Anterior cingulate cortex (tissue), 58 donors: ENCODE results near the gene AVEN.
"Not testable (repeated sequence)": the region's sequence is repeated elsewhere in the genome, so short reads cannot be mapped to it uniquely, and the experiment has no call there.

Source experiments
- DNase-seq, 58 donors: peaks; one replicate each; lab custom pipeline; 2025; lab: John Stamatoyannopoulos, UW

Gene AVEN

DNA sequence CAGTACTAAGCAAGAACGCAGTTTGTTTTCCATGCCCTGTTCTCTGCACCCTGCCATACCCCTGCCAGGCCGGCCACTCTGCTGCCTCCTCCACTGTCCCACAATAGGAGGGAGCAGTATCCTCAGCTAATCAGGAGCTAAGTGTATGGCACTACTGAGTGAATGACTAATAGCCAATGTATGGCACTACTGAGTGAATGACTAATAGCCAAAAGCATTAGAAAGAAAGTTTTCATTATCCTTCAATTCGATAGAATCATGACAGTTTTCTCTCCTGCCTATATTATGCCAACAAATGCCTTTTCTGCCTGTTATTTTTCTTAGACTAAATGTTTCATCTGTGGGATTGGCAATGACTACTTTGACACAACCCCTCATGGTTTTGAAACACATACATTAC lies 178.2 kb downstream of the AVEN start:
- no peak for DNase-seq

DNA sequence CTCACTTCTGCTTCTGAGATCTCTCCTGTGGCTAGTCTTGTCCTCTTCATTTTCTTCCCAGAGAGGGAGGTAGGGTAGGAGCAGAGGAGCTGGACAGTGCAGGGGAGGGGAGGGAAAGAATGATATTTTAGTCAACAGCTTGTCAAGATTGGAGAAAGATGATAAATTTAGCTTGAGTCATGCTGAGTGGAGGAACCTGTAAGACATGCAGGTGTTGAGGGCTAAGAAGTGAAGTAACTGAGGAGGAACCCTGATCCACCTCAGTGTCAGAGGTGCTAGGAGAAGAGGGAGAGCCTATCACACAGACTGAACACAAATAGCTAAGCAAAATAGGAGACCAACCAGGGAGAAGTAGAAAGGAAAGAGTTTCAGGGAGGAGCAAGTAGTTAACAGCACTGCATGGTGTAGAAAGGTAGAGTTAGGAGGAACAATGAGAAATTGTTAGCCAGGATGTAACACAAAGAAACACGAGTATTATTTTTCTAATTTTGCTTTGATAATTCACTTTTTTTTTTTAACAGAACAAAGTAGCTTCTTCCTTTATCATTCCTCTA lies 178.9 kb downstream of the AVEN start:
- no peak for DNase-seq

DNA sequence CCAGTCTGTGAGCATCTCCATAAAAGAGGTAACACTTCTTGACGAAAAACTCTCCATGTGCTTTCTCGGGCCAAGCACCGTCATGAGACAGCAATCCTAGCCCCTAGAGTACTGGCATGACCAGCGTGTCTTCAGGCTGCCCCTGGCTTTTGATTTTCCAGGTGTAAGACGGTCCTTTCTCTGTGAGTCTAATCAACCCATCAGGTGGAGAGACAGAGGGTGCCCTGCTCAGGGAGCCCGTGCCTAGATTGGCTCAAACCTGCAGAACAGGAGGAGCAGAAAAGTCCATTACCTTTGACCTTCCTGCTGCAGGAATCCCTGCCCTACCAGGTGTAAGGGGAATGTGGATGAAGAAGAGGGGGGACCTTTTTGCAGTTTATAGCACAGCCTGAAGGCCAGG lies 180.2 kb downstream of the AVEN start:
- no peak for DNase-seq

DNA sequence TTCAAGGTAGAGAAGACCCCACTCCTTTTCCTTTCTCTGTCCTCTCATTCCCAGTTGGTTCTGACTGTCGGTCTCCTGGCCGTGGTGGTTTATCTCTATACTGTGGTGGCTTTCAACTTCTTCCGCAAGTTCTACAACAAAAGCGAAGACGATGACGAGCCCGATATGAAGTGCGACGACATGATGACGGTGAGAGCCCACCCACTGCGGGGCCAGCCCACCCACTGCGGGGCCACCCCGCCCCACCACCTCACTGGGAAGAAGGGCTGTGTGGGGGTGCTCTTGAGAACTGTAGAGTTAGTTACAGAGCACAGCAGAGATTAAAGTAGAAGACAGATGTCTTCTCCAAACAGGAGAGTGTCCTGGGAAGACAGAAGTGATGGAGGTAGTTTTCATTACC lies 181.3 kb downstream of the AVEN start:
- DNase-seq: no peak

DNA sequence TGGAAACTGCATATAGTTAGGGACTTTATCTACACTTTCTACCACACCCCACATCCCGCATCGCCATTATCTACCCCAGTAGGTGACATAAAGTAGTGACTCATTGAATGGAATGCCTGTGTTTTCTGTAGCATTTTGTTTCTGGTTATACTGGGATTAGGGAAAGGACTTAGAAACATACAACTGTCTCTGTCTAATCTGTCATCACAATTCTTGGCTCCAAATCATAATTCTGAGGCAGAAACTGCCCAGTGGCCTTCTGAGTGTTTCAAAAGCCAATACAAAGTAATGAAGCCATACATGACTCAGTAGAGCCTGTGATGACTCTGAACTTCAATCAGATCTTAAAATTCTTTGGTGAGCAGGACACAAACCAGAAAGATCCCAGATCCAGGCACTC lies 186.4 kb downstream of the AVEN start:
- no peak for DNase-seq

DNA sequence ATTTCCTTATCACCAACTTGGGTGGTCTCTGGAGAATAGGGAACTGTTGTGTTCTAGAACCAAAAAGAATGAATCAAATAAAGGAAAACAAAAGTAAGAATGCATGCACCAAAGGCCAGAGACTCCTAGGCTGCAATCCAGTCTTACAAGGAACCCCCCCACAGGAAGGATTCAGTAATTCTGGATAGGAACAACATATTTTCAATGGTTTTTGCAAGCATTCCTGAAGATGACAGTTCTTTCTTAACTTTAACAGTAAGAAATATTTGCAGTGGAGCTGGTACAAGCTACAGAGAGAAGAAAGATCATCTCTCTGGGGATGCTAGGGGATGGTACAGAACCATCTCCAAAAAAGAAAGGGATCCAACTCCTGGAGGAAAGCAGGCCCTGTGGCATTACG lies 186.9 kb downstream of the AVEN start:
- no peak for DNase-seq

DNA sequence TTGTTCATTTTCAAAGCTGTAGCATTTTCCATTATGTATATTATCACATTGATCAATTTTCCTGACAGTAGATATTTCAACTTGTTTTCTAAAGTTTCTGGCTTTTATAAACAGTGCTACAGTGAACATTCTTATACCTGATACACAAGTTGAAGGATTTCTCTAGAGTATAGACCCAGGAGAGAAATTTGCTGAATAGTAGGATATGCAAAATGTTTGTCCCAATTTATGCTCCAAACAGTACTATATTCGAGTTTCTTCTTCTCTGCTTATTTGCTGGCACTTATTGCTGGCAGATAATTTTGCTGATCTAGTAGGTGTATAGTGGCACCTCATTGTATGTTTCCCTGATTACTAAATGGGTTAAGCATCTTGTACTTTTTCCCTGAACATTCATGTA lies 187.9 kb downstream of the AVEN start:
- DNase-seq: no peak

DNA sequence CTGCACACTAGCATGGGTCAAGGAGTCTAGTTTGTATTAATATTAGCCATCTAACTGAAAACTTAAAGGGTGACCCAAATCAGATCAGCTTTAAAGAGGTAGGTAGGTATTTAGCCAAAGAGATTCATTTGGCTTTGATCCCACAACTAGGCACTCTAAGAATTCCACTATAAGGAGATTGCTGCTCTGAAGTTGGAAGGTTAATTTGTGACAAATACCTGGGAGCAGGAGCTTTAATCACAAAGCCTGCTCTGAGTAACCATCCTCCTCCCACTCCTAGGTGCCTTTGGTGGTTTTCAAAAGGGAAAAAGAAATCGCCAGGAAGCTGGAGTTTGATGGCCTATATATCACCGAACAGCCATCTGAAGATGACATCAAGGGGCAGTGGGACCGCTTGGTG lies 191.0 kb downstream of the AVEN start:
- DNase-seq: no peak

DNA sequence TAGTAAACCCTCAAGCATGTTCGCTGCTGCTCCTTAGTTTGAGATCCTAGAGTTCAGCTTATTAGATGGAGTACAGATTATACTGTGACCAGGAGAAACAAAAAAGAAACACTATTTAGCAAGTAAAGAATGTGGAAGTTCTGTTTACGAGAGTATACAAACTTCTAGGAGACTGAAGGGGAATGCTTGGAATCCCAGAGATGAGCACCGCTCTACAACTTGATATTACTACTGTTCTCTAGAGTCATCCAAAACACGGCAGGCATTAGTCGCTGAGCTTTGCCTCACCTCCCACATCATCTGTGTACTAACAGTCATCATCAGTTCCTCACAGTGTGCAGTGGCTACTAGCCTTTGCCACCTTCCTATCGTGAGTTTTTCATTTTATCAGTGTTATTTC lies 192.1 kb downstream of the AVEN start:
- DNase-seq: no peak

DNA sequence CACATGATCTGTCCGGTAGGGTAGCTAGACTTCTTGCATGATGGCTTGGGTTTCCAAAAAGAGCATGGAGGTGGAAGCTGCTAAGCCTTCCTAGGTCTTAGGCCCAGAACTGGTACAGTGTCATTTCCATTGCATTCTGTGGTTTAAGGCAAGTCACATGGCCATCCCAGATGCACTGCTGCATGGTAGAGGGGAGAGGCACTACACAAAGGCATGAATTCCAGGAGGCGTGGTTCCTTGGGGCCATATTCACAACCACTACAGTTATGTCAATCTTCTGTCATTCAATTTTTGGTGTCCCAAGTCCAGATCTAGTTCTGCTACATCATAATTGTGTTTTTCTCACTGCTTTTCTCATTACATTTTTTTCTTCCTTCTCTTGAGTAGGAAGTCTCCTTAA lies 192.9 kb downstream of the AVEN start:
- DNase-seq: no peak

DNA sequence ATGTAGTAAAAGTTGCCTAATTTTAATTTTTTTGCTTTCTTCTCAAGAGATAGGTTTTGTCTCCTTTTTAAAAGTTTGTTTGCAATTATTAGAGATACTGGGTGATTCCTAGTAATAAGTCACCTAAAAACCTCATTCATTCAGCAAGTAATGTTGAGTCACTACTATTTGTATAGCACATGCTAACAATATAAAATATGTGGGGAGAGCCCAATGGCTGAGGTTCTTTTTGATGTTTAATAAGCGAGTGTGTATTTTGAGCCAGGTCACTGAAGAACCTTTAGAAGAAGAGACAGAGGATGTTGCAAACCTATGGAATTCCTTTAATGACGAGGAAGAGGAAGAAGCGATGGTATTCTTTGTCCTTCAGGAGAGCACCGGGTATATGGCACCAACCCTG lies 194.4 kb downstream of the AVEN start:
- no peak for DNase-seq

DNA sequence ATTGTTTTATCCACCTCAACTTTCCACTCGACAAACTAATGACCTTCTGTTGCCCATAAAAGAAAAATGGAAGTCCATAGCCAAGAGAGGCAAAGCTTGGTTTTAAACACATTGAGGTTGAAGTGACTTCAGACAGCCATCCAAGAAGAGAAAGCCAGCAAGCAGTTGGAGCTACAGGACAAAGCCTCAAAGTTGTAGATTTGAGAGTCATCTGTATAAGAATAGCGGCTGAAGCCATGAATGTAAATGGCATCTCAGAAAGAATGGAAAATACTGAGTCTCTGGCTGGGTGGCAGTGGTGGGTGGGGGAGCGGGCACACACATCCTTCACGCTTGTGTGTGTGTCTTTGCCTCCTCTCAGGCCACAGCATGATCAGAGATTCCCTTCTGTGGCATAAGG lies 194.8 kb downstream of the AVEN start:
- no peak for DNase-seq

DNA sequence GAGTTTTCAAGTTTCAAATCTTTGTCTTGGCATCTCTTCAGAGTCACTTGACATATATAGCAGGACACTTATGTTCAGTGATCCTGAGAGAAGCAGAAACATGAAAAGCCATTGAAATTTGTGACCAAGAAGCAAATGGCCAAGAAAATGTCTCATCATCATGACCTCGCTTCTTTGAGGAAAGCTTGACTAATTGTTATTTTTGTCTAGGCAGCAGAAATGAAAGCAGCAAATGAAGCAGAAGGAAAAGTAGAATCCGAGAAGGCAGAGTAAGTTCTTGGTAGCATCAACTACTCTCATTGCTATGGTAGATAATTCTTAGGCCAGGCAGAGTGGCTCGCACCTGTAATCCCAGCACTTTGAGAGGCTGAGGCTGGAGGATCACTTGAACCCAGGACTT lies 198.4 kb downstream of the AVEN start:
- DNase-seq: no peak

DNA sequence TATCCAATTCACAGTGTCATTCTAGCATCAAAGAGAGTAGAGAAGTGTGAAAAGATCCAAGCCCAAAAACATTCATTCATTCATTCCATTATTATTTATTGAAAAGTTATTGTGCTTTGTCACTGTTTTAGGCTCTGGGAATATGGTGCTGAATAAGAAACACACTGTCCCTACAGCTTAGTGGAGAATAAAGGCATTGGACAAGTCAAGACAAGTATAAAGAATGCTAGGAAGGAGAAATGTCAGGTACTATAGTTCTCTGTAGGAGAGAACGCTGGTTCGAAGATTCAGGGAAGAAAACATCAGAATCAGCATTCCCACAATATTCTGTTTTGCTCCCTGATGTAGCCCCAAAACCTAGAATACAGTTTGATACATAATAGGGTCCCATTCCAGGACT lies 199.5 kb downstream of the AVEN start:
- no peak for DNase-seq

DNA sequence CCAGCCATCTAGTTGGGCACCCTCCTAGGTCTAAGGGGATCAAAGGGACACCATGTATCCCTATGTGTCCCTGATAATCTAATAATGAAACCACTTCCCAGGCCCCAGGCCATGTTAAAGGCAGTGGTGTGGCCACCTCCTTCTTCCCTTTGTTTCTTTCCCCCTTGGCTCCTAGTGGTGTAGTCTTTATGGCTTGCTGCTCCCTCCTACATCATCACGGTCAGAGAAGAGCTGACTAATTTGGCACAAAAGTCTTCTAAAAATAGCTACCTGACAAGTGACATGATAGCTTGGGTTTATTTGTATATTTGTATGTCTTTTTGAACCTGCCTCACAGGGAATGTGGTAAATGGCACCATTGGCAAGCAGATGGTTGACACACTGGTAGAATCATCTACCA lies 201.7 kb downstream of the AVEN start:
- DNase-seq: no peak

DNA sequence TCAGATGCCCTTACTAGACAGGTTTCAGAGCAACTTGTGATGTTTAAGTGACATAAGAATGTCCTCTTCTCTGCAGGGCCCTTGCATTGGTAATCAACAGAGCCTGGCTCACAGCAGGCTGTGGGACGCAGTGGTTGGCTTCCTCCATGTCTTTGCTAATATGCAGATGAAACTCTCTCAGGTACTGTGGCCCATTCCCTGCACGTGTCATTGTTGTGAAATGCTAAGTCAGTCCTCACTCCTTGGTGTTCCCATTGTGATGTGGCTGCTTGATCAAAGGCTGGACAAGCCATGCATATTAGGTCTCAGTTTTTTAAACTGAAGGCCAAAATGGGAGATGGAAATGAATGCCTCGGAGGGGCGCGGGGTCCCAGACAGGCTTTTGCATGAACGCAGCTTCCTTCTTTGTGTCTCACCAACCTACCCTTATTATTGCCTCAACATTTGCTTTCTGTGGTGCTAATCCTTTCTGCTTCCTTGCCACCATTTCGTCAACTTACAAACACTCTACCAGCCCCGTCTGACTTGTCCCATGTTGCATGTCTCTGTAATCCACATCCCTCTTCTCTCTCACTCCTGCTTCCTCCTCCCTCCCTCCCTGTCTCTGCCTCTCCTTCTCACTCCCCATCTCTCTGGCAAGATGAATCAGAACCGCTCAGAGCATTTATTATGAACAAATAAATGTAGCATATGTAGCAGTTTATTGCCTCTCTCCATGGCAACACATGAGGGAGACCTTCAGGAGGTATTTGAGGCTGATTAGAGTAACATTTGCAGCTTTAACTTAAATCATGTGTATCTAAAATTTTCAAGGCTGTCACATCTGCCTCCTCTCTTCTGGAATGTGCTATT lies 203.9 kb downstream of the AVEN start:
- peak in 1 of 58 donors; percentile 0 for DNase-seq

DNA sequence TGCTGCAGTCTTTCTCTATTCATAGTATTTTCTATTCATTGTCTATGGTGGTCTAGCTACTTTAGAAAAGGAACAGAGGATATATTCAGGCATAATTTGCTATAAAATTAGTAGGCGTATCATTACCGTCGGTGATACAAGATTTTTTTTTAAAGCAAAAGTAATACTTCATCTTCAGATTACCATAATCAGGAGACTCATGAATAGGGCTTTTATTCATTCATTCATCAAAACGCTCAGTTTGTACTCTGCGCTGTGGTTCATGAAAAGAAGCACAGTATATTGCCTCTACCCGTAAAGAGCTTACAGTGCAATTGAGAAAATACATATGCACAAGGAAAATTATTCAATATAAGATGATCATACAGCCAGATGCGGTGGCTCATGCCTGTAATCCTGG lies 207.4 kb downstream of the AVEN start:
- no peak for DNase-seq

DNA sequence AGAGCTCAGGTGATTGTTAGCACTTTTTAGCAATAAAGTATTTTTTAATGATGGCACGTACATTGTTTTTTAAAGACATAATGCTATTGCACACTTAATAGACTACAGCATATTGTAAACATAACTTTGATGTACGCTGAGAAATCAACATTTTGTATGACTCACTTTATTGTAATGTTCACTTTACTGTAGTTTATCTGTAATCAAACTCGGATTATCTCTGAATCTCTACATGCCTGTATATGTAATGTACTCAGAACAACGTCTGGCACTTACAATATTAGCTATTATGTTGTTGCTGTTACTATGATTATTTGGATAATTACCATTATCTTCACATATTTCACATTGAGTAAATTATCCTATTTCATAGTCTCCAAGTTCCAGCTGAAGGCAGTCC lies 208.7 kb downstream of the AVEN start:
- no peak for DNase-seq

DNA sequence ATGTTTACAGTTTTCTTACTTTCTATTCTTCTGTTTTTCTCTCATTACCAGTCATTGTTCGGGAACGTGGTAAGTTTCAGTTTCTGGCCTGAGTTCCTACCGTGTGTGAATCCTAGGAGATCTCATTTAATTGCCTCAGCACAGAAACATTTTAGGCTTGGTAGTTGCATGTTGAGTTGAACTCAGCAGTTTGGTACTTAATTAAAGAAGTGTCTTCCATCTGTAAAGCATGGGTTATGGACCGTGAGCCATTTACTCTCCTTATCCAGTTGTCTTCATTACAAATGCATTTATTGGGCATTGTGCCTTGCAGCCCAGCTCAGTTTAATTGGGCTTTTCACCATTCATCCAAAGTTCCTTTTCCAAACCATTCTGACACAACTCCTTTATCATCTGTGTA lies 212.8 kb downstream of the AVEN start:
- no peak for DNase-seq

DNA sequence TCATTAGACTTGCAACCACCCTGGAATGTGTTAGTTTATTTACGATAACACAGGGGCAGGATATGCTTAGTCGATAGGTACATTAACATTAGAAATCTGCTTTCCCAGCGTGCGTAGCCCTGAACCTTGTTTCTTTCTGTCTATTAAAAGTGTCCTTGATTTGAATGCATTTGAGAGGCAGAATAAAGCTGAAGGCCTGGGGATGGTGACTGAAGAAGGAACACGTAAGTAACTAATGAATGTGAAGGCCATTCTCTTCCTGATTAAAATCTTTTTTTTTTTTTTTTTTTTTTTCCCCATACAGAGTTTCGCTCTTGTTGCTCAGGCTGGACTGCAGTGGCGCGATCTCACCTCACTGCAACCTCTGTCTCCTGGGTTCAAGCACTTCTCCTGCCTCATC lies 213.6 kb downstream of the AVEN start:
- DNase-seq: no peak

DNA sequence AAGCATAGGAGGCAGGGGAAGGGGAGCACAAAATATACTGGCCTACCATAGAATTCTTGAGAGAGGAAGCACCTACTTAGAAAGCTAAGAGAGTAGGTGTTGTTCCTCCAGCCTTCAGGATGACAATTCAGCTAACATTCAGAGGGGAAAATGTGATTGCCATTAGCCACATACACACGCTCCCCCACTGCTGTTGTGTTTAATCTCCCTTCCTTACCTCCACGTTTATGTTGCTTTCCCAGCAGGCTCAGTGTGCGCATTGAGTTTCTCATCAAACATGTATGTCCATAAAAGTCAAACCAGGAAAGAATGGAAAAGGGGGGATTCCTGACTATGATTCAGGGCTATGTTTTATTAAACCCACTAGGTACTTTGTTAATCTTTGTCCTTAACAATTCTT lies 215.9 kb downstream of the AVEN start:
- DNase-seq: no peak

DNA sequence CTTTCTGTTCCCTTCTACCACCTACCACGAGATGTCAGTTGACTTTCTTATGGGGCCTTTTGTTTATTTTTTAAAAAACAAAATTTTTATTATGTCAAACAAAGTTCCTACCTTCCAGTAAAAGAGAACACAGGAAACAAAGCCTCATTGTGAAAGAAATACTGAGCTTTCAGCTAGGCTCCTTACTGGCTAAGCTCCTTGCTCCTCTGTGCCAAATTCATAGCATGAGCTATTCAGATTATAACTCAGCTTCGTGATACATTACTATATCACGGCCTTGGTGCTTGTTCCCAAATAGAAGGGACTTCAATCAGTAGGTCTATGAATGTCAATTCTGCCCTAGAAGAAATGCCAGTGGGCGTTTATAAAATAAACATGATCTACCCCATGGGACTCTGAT lies 216.5 kb downstream of the AVEN start:
- DNase-seq: no peak

DNA sequence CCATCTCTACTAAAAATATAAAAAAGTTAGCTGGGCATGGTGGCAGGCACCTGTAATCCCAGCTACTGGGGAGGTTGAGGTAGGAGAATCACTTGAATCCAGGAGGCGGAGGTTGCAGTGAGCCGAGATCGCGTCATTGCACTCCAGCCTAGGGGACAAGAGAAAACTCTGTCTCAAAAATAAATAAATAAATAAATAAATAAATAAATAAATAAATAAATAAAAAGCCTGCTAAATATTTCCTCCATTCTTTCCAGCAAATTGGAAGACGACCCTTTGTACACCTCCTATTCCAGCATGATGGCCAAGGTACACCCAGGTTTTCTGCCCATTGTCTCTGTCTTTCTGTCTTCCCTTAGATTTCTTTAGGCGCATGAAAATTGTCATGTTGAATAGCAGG lies 219.5 kb downstream of the AVEN start:
- not testable (repeated sequence) for DNase-seq
